Naive B cell (primary cell): ENCODE results near the gene PPDPF. TPM values are rescaled to one million over a fixed set of nuclear protein-coding genes. Genes with fewer than 3 reads are reported as not detected.
A peak's percentile ranks its signal among the peaks of the same experiment; 100 is the strongest.
"Not testable (repeated sequence)": the region's sequence is repeated elsewhere in the genome, so short reads cannot be mapped to it uniquely, and the experiment has no call there.

ENCODE experiments used
- ATAC-seq, 2 donors: fragments of 150-1000 bp; cut with Tn5 transposase; 2 replicates each; pipeline ENCODE4 v1.10.0; 2021; ENCODE audit warnings: low read depth in 2 of 2, mild to moderate bottlenecking in 2 of 2, moderate library complexity in 2 of 2
- DNase-seq: peaks from one replicate; pipeline ENCODE4 v3.0.0; 2022
- H3K27ac Mint-ChIP-seq, 6 donors: one replicate each; pipeline ENCODE4 v1.8.0; 2020 to 2022; ENCODE audit warnings: mild to moderate bottlenecking in 6 of 6, mixed read lengths in 6 of 6, moderate library complexity in 5 of 6, inconsistent platforms in 2 of 6
- H3K27me3 Mint-ChIP-seq, 3 donors: one replicate each; pipeline ENCODE4 v1.8.0; 2021 to 2022; ENCODE audit warnings: mixed read lengths in 3 of 3, mild to moderate bottlenecking in 1 of 3
- H3K36me3 Mint-ChIP-seq, 2 donors: one replicate each; pipeline ENCODE4 v1.8.0; 2020 to 2022; ENCODE audit warnings: mixed read lengths in 2 of 2, inconsistent platforms in 1 of 2, mild to moderate bottlenecking in 1 of 2
- H3K4me1 Mint-ChIP-seq, 3 donors: one replicate each; pipeline ENCODE4 v1.8.0; 2020 to 2022; ENCODE audit warnings: mixed read lengths in 3 of 3, inconsistent platforms in 1 of 3, mild to moderate bottlenecking in 1 of 3, moderate library complexity in 1 of 3
- H3K4me3 Mint-ChIP-seq, 8 donors: one replicate each; pipeline ENCODE4 v1.8.0; 2020 to 2022; ENCODE audit warnings: mild to moderate bottlenecking in 8 of 8, mixed read lengths in 8 of 8, moderate library complexity in 8 of 8, inconsistent platforms in 2 of 8
- H3K9me3 Mint-ChIP-seq, 7 donors: one replicate each; pipeline ENCODE4 v1.8.0; 2020 to 2022; ENCODE audit warnings: mixed read lengths in 7 of 7, mild to moderate bottlenecking in 5 of 7, inconsistent platforms in 2 of 7, moderate library complexity in 1 of 7
- polyA plus RNA-seq, 6 donors: library from polyadenylated mRNA; unstranded; fragments of 300-500 nt; fragmentation: Illumina TruSeq; gene quantifications; one replicate each; pipeline ENCODE4 v1.2.3, GENCODE V29; 2021; ENCODE audit warnings: low read depth in 6 of 6

Gene PPDPF
- polyA plus RNA-seq, 6 donors from 2014 or later = 40.2 to 132 (median 67.5) TPM

DNA sequence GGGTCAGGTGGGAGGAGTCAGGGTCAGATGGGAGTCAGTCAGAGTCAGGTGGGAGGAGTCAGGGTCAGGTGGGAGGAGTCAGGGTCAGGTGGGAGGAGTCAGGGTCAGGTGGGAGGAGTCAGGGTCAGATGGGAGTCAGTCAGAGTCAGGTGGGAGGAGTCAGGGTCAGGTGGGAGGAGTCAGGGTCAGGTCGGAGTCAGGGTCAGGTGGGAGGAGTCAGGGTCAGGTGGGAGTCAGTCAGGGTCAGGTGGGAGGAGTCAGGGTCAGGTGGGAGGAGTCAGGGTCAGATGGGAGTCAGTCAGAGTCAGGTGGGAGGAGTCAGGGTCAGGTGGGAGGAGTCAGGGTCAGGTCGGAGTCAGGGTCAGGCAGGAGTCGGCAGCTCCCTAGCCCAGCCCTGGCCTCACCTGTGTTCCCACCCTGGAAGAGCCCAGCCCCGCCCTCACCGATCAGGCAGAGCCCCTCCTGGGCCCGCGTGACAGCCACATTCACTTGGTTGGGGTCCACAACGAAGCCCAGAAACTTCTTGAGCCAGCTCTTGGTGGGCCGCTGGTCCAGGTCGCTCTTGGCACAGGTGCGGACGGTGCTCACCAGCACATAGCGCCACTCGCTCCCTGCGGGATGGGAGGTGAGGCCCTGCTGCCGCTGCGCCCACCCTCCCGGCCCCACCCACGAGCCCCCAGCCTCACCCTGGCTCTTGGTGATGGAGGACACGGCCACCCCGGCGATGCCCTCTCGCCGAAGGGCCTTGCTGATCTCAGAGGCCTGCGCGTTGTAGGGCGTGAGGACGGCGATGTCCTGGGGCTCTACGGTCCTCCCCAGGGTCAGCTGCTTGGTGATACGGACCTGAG is 39.1 kb downstream of the PPDPF start:
- peak overlapping the region in 1 of 8 donors; percentile 53 for H3K4me3 Mint-ChIP-seq
- H3K27ac Mint-ChIP-seq, H3K27me3 Mint-ChIP-seq, H3K9me3 Mint-ChIP-seq, ATAC-seq, H3K36me3 Mint-ChIP-seq, DNase-seq: not testable (repeated sequence)
- peaks cover 8 to 13% (median 10%) of the 10 kb centered on the region in 3 donors for H3K4me1 Mint-ChIP-seq

DNA sequence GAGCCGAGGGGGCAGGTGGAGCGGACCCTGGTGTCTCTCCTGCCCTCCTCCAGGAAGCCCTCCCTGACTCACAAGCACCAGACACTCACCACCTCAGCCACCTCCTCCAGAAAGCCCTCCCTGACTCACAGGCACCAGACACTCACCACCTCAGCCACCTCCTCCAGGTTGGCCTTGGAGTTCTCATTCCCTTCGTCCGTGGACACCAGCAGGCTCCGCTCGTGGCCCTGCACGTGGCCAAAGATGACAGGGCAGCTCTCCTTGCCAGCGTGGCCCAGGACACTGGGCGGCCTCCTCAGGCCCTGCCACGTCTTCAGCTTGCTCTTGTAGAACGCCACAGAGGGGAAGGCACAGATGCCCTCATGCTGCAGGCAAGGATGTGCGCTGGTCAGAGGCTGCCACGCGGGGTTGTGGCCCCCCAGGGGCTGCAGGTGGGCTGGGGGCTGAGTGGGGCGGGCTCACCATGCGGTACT is 39.8 kb downstream of the PPDPF start:
- DNase-seq (no peak), ATAC-seq (no peak)
- peaks cover 0 to 6% of the 10 kb centered on the region in 2 donors for H3K36me3 Mint-ChIP-seq
- peaks cover 6 to 12% (median 8%) of the 10 kb centered on the region in 3 donors for H3K4me1 Mint-ChIP-seq
- H3K27me3 Mint-ChIP-seq = no peaks in the 10 kb centered on the region
- no peak overlapping the region for H3K27ac Mint-ChIP-seq
- H3K9me3 Mint-ChIP-seq = peaks cover 0 to 2% (median 0%) of the 10 kb centered on the region in 7 donors
- peak overlapping the region in 1 of 8 donors; percentile 53 for H3K4me3 Mint-ChIP-seq

DNA sequence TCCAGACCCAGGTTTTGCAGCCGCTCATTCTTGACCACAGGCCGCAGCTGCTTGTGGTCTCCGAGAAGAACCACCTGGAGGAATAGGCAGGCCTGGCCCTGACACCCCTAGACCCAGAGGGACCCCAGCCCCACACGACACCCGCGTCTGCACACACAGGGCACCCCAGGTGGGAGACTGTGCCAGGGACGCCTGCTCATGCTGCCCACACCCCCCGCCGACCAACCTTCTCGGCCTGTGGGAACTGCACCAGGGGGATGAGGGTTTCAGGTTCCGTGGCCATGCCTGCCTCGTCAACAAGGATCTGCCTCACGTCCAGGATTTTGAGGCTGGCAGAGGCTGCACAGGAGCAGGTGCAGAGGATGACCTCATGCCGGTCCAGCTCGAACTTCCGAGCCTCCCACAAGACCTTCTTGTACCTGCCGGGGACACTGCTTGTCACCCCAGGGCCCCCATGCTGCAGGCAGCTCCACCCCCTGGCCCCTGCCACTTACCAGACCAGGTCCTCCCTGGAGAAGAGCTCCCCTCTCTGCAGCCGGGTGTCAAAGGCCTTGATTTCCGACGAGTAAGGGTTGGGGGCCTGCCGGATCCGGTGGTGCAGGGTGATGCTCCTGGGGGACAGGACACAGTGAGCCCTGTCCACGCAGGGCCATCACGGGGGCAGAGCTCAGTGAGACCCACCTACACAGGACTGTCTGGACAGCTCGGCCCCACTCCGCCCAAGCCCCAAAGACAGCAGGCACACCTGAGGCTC is 40.5 kb downstream of the PPDPF start:
- Mint-ChIP-seq H3K27ac (no peak overlapping the region), H3K4me3 (no peak overlapping the region), H3K27me3 (no peaks in the 10 kb centered on the region), H3K9me3 (peaks cover 0 to 2% (median 0%) of the 10 kb centered on the region in 7 donors), H3K36me3 (peaks cover 0 to 6% of the 10 kb centered on the region in 2 donors), H3K4me1 (peaks cover 6 to 12% (median 8%) of the 10 kb centered on the region in 3 donors)
- DNase-seq (no peak), ATAC-seq (no peak)

DNA sequence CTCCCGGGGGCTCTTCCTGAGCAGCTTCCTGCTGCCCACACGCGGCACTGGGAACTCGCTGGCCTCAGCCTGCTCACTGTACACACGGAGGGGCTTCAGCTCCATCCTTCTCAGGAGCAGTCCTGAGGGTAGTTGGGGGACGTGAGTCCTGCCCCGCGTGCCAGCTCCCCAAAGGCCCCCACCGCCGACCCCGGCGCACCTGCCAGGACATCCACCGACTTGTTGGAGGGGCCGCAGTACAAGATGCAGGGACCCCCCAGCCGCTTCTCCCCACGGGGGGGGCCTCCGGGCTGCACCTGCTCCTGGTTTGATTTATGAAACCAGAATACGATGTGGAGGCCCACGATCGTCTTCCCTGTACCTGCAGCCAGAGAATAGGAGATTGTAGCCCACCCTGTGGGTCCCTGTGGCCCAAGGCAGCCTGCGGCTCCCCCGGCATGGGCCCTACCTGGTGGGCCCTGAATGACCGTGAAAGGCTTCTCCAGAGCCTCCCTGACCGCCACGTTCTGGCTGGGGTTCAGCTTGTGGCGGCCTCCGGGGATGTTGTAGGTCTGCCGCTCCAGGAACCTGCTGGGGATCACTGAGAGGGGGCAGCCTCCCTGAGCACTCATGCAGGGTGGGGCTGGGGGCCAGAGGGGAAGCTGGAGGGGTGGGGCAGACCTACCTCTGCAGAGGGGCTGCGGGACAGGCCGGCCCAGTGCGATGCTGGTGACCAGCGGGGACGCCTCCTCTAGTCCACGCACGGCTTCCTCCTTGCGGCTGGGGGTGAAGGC is 41.2 kb downstream of the PPDPF start:
- peaks cover 0 to 6% of the 10 kb centered on the region in 2 donors for H3K36me3 Mint-ChIP-seq
- no peaks in the 10 kb centered on the region for H3K27me3 Mint-ChIP-seq
- H3K9me3 Mint-ChIP-seq = peaks cover 0 to 2% (median 0%) of the 10 kb centered on the region in 7 donors
- H3K27ac Mint-ChIP-seq = no peak overlapping the region
- no peak for ATAC-seq
- H3K4me3 Mint-ChIP-seq = no peak overlapping the region
- peaks cover 3 to 13% (median 8%) of the 10 kb centered on the region in 3 donors for H3K4me1 Mint-ChIP-seq
- DNase-seq = no peak

DNA sequence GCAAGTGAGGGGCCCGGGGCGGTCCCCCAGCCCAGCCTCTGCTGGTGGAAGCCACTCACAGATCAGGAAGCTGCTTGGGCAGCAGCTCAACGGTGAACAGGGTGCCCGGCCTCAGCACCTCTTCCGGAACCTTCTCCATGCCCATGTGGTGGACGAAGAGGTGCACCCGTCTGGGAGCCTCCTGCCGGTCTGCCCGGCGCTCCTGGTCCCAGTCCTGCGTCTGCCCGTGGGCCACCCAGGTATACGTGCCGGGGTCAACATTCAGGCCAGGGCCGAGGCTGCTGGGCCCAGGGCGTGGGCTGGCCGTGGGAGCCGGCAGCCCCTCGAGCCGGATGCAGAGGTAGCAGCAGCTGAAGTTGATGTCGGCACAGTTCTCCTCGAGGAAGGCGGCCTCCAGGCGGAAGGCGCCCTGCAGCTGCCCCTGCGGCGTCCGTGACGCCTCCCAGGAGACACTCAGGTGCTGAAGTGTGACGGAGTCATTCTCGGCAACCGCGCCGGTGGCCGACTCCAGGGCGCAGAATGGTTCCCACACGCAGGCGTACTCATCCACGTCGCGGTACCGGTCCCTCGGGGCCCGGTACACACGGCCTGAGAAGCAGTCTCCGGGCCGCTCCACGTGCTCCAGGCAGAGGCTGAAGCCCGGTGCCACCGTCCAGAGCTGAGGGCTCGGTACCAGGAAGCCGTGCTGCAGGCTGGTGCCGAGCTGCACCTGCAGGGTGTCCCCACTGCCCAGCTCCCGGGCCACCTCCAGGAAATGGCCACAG is 42.1 kb downstream of the PPDPF start:
- ATAC-seq (peak in 1 of 2 donors; percentile 17), DNase-seq (no peak)
- Mint-ChIP-seq H3K4me3 (no peak overlapping the region), H3K4me1 (peaks cover 6 to 15% (median 10%) of the 10 kb centered on the region in 3 donors), H3K36me3 (peaks cover 0 to 6% of the 10 kb centered on the region in 2 donors), H3K9me3 (peaks cover 0 to 2% (median 0%) of the 10 kb centered on the region in 7 donors), H3K27ac (no peak overlapping the region), H3K27me3 (no peaks in the 10 kb centered on the region)

DNA sequence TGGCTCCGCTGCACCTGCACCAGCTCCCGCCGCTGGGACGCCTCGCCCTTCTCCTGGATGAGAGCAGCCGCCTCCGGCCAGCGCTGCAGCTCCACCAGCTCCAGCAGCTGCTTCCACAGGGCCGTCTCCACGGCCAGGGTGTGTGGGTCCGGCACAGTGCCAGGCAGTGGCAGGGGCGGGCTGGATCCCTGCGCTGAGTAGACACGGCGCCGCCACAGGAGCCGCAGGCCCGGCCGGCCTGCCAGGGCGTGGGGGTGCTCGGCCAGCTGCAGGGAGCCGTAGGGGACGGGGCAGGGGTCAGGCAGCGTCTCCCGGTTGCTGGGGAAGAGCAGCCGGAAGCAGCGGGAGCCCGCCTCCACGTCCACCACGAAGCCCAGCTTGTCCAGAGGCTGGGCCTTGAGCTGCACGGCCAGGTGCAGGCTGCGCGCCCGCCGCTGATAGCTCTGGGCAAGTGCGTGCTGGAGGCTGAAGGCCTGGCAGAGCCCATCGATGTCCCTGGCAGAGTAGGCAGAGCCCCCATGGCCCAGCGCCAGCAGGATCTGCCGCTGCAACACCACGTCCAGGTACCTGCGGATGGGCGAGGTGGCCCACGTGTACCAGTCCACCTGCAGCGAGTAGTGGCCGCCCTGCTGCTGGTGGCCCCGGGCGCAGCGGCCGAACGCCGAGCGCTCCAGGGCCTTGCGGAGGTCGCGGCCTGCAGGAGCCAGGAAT is 42.8 kb downstream of the PPDPF start:
- DNase-seq (no peak), ATAC-seq (no peak)
- H3K4me3 Mint-ChIP-seq = no peak overlapping the region
- peaks cover 0 to 2% (median 0%) of the 10 kb centered on the region in 7 donors for H3K9me3 Mint-ChIP-seq
- H3K4me1 Mint-ChIP-seq = peaks cover 13 to 22% (median 17%) of the 10 kb centered on the region in 3 donors
- peaks cover 0 to 6% of the 10 kb centered on the region in 2 donors for H3K36me3 Mint-ChIP-seq
- H3K27me3 Mint-ChIP-seq = no peaks in the 10 kb centered on the region
- no peak overlapping the region for H3K27ac Mint-ChIP-seq

DNA sequence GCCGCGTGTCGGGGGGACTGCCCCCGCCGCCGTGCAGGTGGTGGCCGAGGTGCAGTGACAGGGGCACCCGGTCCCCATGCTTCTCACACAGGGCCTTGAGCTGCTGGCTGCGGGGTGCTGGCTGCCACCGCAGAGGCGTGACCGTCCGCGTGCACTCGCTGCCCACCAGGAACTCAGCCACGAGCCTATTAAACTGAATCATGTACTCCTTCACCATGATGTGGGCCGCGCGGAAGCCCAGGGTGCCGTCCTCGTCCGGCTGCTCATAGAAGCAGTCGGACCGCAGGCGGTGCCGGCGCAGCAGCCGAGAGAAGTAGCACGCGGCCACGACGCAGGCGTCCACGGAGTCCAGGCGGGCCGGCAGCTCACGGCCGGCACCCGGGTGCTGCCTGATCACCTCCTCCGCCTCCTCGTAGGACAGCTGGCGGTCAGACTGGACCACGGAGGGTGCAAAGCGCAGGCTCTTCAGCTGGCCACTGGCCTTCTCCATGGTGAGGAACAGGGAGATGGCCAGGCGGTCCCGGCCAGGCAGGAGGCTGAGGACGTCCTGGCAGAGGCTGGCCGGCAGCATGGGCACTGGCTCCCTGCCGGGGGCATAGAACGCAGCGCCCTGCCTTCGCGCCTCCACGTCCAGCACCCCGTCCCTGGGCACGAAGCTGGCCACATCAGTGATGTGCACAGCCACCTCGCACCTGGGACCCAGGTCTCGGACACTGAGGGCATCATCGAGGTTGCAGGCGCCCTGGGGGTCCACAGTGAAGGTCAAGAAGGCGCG is 43.7 kb downstream of the PPDPF start:
- Mint-ChIP-seq H3K4me3 (peak overlapping the region in 1 of 8 donors; percentile 42), H3K27ac (no peak overlapping the region), H3K36me3 (peaks cover 0 to 6% of the 10 kb centered on the region in 2 donors), H3K27me3 (no peaks in the 10 kb centered on the region), H3K4me1 (peaks cover 15 to 25% (median 22%) of the 10 kb centered on the region in 3 donors), H3K9me3 (peaks cover 0 to 2% (median 0%) of the 10 kb centered on the region in 7 donors)
- ATAC-seq = no peak
- DNase-seq = no peak

DNA sequence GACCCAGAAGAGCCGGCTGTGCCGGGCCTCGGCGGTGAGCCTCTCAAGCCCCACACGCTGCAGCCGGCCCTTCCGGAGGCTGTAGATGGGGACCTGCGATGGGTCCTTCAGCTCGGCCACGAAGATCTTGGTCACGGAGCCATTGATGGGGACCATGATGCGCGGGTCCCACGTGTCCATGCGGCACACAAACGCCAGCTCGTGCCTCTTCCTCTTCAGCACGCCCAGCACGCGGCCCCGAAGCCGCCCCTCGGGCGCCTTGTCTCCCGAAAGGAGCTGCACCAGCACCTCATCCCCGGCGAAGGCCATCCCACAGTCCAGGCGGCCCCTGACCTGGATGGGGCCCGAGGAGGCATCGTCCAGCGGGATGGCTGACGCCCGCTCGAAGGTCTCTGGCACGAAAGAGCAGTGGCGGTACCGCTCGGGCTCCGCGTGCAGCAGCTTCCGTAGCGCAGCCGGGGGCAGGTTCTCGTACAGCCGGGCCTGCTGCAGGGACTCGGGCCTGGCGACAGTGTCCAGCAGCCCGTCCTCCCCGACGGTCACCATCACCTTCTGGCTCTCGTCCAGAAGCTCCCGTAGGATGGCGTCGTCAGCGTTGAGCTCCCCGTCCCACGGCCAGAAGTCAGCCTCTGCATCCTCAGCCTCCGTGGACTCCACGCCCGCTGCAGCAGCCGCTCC is 44.6 kb downstream of the PPDPF start:
- DNase-seq (no peak), ATAC-seq (no peak)
- H3K36me3 Mint-ChIP-seq = peaks cover 0 to 5% of the 10 kb centered on the region in 2 donors
- H3K9me3 Mint-ChIP-seq = peaks cover 0 to 2% (median 0%) of the 10 kb centered on the region in 7 donors
- H3K27ac Mint-ChIP-seq = peak overlapping the region in 1 of 6 donors; percentile 82
- no peak overlapping the region for H3K4me3 Mint-ChIP-seq
- peaks cover 22 to 34% (median 24%) of the 10 kb centered on the region in 3 donors for H3K4me1 Mint-ChIP-seq
- H3K27me3 Mint-ChIP-seq = no peaks in the 10 kb centered on the region

DNA sequence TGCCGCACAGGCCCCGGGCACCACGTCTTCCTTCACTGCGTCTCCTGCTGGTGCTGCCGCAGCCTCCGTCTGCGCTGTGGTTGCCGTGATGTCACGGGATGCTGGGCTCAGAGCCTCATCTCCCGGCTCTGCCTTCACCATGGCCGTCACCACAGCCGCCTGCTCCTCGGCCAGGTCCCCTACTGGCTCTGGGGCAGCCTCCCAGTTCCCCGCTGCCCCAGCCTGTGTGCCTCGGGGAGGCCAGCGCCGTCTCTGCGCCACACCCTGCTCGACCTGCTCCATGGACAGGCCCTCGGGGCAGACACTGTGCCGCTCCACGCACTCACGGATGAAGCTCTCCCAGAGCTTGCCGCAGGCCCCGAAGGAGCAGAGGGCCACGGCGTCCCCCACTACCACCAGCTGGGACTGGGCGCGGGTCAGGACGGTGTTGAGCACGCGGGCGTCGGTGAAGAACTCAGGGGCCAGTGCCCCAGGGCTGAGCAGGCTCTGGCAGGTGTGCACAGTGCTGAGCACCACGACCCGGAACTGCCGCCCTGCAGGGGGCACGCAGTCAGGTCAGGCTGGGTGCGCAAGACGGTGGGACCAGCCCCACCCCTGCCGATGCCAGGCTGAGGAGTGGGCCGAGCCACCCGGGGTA is 45.3 kb downstream of the PPDPF start:
- Mint-ChIP-seq H3K4me1 (peaks cover 20 to 30% (median 22%) of the 10 kb centered on the region in 3 donors), H3K9me3 (no peaks in the 10 kb centered on the region), H3K36me3 (no peaks in the 10 kb centered on the region), H3K27ac (peak overlapping the region in 2 of 6 donors; percentile 63 to 82), H3K4me3 (peak overlapping the region in 1 of 8 donors; percentile 25), H3K27me3 (no peaks in the 10 kb centered on the region)
- ATAC-seq (no peak), DNase-seq (no peak)

DNA sequence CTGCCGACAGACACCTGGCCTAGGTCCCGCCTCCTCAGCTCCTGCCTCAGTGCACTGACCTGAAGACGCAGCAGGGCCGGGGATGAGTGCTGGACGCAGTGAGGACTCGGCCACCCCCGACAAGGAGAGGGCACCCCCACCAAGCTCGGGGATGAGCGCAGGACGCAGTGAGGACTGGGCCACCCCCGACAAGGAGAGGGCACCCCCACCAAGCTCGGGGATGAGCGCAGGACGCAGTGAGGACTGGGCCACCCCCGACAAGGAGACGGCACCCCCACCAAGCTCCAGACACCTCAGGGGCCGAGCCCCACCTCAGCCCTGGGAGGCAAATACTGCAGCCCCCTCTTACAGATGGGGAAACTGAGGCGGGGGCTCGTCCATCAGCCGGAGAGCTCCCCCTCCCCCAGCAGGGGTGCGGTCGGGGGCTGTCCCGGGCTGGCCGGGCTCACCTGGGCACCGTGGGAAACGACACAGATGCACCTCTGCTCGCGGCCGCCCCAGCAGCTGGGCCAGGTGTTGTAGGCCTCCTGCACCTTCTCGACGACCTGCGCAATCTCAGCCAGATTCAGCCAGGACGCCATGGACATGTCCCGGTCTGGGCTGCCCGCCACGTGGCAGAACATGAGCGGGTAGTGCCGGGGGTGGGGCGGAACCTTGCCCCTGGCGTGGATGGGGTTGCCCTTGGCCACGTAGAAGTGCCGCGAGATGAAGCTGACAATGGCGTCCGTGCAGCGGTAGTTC is 46.0 kb downstream of the PPDPF start:
- Mint-ChIP-seq H3K36me3 (no peaks in the 10 kb centered on the region), H3K9me3 (no peaks in the 10 kb centered on the region), H3K4me3 (peak overlapping the region in 6 of 8 donors; percentile 39 to 90 (median 84)), H3K27ac (no peak overlapping the region), H3K27me3 (no peaks in the 10 kb centered on the region), H3K4me1 (peaks cover 20 to 30% (median 22%) of the 10 kb centered on the region in 3 donors)
- ATAC-seq (no peak), DNase-seq (no peak)
